ENCODE results near the gene NGF. TPM values are rescaled to one million over a fixed set of nuclear protein-coding genes. Genes with fewer than 3 reads are reported as not detected.
"Not testable (repeated sequence)": the region's sequence is repeated elsewhere in the genome, so short reads cannot be mapped to it uniquely, and the experiment has no call there.

NGF gene
- total and polyA plus RNA-seq, 9 of the 15 experiments (the other 6 are each of a cell fraction or from before 2014, with no cell fraction given) = not detected

DNA sequence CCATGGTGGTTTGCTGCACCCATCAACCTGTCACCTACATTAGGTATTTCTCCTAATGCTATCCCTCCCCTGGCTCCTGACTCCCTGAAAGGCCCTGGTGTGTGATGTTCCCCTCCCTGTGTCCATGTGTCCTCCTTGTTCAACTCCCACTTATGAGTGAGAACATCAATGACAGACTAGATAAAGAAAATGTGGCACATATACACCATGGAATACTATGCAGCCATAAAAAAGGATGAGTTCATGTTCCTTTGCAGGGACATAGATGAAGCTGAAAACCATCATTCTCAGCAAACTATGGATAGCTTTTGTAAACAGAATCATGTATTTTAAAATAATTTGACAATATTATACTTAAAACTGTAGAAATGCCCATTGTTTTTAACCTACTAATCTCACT, 28.5 kb downstream of the NGF start:
- H3K4me1 ChIP-seq (replicated peaks in 1 of 2; ENCODE audit: control insufficient read depth in 2 of 2, insufficient read depth in 2 of 2, low read length in 2 of 2); CTCF ChIA-PET (ENCODE audit: low intra/inter-chr PET ratio); intact Hi-C loops (cut with micrococcal nuclease); H3K9ac ChIP-seq (ENCODE audit: insufficient read depth in 1 of 2, low read depth in 2 of 2, low read length in 2 of 2); H3K79me2 ChIP-seq (ENCODE audit: control insufficient read depth, insufficient read depth, low read length); H3K4me3 ChIP-seq; DNase-seq (ENCODE audit: extremely low read depth in 1 of 4, low spot score in 3 of 4); H3K4me2 ChIP-seq (ENCODE audit: insufficient read depth, low read length); H3K27ac ChIP-seq (ENCODE audit: extremely low read depth, low read depth, low read length); in situ Hi-C loops (cut with MboI); H2AFZ ChIP-seq (ENCODE audit: low read depth, low read length); H3K9me3 ChIP-seq (replicated peaks; ENCODE audit: control insufficient read depth, insufficient read depth, low read depth, low read length); BruUV-seq (replicated peaks); H4K20me1 ChIP-seq (replicated peaks; ENCODE audit: control insufficient read depth, insufficient read depth, low read length); H3K36me3 ChIP-seq (ENCODE audit: control insufficient read depth, insufficient read depth, low read length); POLR2A ChIA-PET; ATAC-seq; FAIRE-seq; H3K27me3 ChIP-seq (ENCODE audit: control insufficient read depth in 2 of 2, insufficient read depth in 2 of 2, low read length in 2 of 2); H3K9me1 ChIP-seq (ENCODE audit: control insufficient read depth, insufficient read depth, low read length): not testable (repeated sequence)
- TF ChIP-seq RBM25 (IDR thresholded peaks at IDR 0.05; ENCODE audit: low read depth, low read length, severe bottlenecking) = peak; percentile 55
- peak; percentile 52 for TF ChIP-seq ZNF146 (CRISPR knock-in tag; IDR thresholded peaks at IDR 0.05; ENCODE audit: unreplicated experiment)

DNA sequence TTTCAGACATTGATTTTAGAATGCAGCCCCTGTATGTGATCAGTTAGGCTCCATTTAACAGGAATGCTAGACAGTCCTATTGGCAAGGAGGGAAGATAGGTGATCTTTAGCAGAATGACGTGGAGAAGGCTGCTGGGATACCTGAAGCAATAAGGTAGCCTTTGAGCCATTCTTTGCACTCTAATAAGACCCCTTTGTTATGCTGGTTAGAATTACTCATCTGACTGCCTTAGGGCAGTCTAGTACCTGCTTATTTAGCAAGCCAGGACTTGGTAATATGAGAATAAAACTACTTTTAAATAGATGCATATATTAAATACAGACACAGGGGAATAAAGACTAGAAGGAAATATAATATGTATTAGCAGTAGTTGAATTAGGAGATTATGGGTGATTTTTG, 29.1 kb downstream of the NGF start:
- no peak for TF ChIP-seq BCL6 (CRISPR knock-in tag; IDR thresholded peaks at IDR 0.05)
- no peak for TF ChIP-seq BRD9 (IDR thresholded peaks at IDR 0.05; ENCODE audit: low read depth, partially characterized antibody)
- TF ChIP-seq CBFB (CRISPR knock-in tag; IDR thresholded peaks at IDR 0.05) = no peak
- H3K4me3 ChIP-seq = no peak overlapping the region
- H3K27ac ChIP-seq (ENCODE audit: extremely low read depth, low read depth, low read length) = no peak overlapping the region
- H3K36me3 ChIP-seq (ENCODE audit: control insufficient read depth, insufficient read depth, low read length) = no peaks in the 10 kb centered on the region
- CTCF ChIA-PET (ENCODE audit: low intra/inter-chr PET ratio) = no interaction called here
- DNase-seq (ENCODE audit: extremely low read depth in 1 of 4, low spot score in 3 of 4) (no peak), ATAC-seq (no peak), FAIRE-seq (no peak)
- no peak overlapping the region for H2AFZ ChIP-seq (ENCODE audit: low read depth, low read length)
- H3K79me2 ChIP-seq (ENCODE audit: control insufficient read depth, insufficient read depth, low read length) = no peaks in the 10 kb centered on the region
- H3K4me1 ChIP-seq (replicated peaks in 1 of 2; ENCODE audit: control insufficient read depth in 2 of 2, insufficient read depth in 2 of 2, low read length in 2 of 2) = no peaks in the 10 kb centered on the region
- WGBS (ENCODE audit: insufficient coverage, low coverage, missing lambda C conversion rate) = 0% methylated on average over 1 of the region's 1 CpG
- H3K27me3 ChIP-seq (ENCODE audit: control insufficient read depth in 2 of 2, insufficient read depth in 2 of 2, low read length in 2 of 2) = no peaks in the 10 kb centered on the region
- no peak overlapping the region for H3K4me2 ChIP-seq (ENCODE audit: insufficient read depth, low read length)
- intact Hi-C loops (cut with micrococcal nuclease) (no loop called here), in situ Hi-C loops (cut with MboI) (no loop called here)
- POLR2A ChIA-PET = no interaction called here
- H3K9me1 ChIP-seq (ENCODE audit: control insufficient read depth, insufficient read depth, low read length) = no peaks in the 10 kb centered on the region
- no peak overlapping the region for H3K9ac ChIP-seq (ENCODE audit: insufficient read depth in 1 of 2, low read depth in 2 of 2, low read length in 2 of 2)
- no TSS peak for BruUV-seq (replicated peaks)
- no peaks in the 10 kb centered on the region for H4K20me1 ChIP-seq (replicated peaks; ENCODE audit: control insufficient read depth, insufficient read depth, low read length)
- H3K9me3 ChIP-seq (replicated peaks; ENCODE audit: control insufficient read depth, insufficient read depth, low read depth, low read length) = no peaks in the 10 kb centered on the region
